MCF 10A (cell line): ENCODE data around the gene RAF1. TPM values are rescaled to one million over a fixed set of nuclear protein-coding genes. Genes with fewer than 3 reads are reported as not detected.

Experiments used
- BruUV-seq: library from RNA; stranded (reverse); fragments of 400-500 nt; replicated peaks from 2 replicates; lab custom pipeline; 2021; lab: Mats Ljungman, UMichigan
- CTCF ChIA-PET: fragments of 300-600 bp; sonication (Branson Sonifier 250); formaldehyde crosslinking; extraction: SDS; loops from one replicate; lab custom pipeline; 2021; ENCODE audit warnings: antibody characterized with exemption, inconsistent platforms; lab: Yijun Ruan, JAX
- POLR2A ChIA-PET: fragments of 300-600, 350-650 bp; sonication (Branson Sonifier 250); formaldehyde crosslinking; extraction: SDS; loops from one replicate; lab custom pipeline; 2020; ENCODE audit warnings: antibody characterized with exemption, inconsistent platforms; lab: Yijun Ruan, JAX
- DNase-seq: peaks from one replicate; pipeline ENCODE4 v3.0.0-alpha.2; 2018; ENCODE audit not compliant: unreplicated experiment
- H3K27ac Mint-ChIP-seq: one replicate; pipeline ENCODE4 v1.8.0; 2022; ENCODE audit warnings: mild to moderate bottlenecking, low read depth, mixed read lengths; ENCODE audit not compliant: unreplicated experiment
- H3K27me3 Mint-ChIP-seq: one replicate; pipeline ENCODE4 v1.8.0; 2022; ENCODE audit warnings: mixed read lengths; ENCODE audit not compliant: insufficient read depth, unreplicated experiment
- H3K36me3 Mint-ChIP-seq: one replicate; pipeline ENCODE4 v1.8.0; 2022; ENCODE audit warnings: mild to moderate bottlenecking, moderate library complexity, mixed read lengths; ENCODE audit not compliant: insufficient read depth, unreplicated experiment
- H3K4me1 Mint-ChIP-seq: one replicate; pipeline ENCODE4 v1.8.0; 2022; ENCODE audit warnings: mixed read lengths; ENCODE audit not compliant: insufficient read depth, unreplicated experiment
- H3K4me3 Mint-ChIP-seq: one replicate; pipeline ENCODE4 v1.8.0; 2022; ENCODE audit warnings: mild to moderate bottlenecking, moderate library complexity, mixed read lengths; ENCODE audit not compliant: unreplicated experiment
- H3K9me3 Mint-ChIP-seq: one replicate; pipeline ENCODE4 v1.8.0; 2022; ENCODE audit warnings: mixed read lengths; ENCODE audit not compliant: unreplicated experiment
- intact Hi-C: fragments of 100-400 bp; cut with micrococcal nuclease; formaldehyde crosslinking; loops from 2 replicates; pipeline ENCODE4 v1.14.1; 2022
- total RNA-seq: library from RNA; stranded (reverse); gene quantifications from 2 replicates; pipeline ENCODE4 v1.2.3, GENCODE V29; 2022
- TF ChIP-seq, protein P1 (sequence below): fragments of 200-600 bp; IDR thresholded peaks from one replicate; pipeline ENCODE4 v1.8.0; 2022; ENCODE audit warnings: antibody characterized with exemption, mild to moderate bottlenecking; ENCODE audit not compliant: unreplicated experiment

The RAF1 gene
- total RNA-seq, 1 experiment from 2014 or later, result 76.8 TPM

DNA sequence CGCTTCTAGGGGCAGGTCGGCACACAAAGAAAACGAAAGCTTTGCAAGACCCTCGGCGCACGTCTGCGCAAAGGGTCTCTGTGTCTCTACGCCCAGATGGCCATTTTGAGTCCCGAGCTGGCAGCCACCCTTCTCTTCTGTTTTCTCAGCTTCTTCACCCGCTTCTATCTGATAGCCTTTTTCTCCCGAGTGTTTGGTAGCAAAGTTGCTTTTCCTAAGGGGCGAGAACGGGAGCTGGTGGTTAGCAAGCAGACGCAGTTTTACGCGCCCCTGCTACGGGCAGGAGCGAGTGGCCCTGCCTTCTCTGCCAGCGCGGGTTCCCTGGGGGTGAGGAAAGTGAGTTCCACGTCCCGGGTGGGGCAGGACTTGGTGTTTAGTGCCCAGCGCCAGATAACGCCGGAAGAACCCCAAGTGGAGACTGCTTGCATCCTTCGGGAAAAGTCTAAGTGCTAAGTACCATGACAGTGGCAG lies 110.0 kb downstream of the RAF1 start:
- Mint-ChIP-seq H3K27ac (peak overlapping the region; percentile 54), H3K27me3 (no peaks in the 10 kb centered on the region), H3K9me3 (no peaks in the 10 kb centered on the region), H3K4me1 (peaks cover 15% of the 10 kb centered on the region), H3K36me3 (no peaks in the 10 kb centered on the region), H3K4me3 (peak overlapping the region; percentile 67)
- no peak for DNase-seq
- TF ChIP-seq, protein P1, sequence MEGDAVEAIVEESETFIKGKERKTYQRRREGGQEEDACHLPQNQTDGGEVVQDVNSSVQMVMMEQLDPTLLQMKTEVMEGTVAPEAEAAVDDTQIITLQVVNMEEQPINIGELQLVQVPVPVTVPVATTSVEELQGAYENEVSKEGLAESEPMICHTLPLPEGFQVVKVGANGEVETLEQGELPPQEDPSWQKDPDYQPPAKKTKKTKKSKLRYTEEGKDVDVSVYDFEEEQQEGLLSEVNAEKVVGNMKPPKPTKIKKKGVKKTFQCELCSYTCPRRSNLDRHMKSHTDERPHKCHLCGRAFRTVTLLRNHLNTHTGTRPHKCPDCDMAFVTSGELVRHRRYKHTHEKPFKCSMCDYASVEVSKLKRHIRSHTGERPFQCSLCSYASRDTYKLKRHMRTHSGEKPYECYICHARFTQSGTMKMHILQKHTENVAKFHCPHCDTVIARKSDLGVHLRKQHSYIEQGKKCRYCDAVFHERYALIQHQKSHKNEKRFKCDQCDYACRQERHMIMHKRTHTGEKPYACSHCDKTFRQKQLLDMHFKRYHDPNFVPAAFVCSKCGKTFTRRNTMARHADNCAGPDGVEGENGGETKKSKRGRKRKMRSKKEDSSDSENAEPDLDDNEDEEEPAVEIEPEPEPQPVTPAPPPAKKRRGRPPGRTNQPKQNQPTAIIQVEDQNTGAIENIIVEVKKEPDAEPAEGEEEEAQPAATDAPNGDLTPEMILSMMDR, result no peak
- ChIA-PET CTCF (interaction anchor here (0.5 to 1.2 kb wide), 4 partner anchors 9 to 282 kb away, joined by 3 to 7 read pairs (median 3); partner anchors contain the start of gene MKRN2OS), POLR2A (interaction anchor here (0.6 to 6.7 kb wide), 9 partner anchors 9 to 338 kb away, joined by 3 to 77 read pairs (median 3); partner anchors contain the start of genes MKRN2OS and TSEN2)
- intact Hi-C loops, result no loop called here
- BruUV-seq, result no TSS peak

DNA sequence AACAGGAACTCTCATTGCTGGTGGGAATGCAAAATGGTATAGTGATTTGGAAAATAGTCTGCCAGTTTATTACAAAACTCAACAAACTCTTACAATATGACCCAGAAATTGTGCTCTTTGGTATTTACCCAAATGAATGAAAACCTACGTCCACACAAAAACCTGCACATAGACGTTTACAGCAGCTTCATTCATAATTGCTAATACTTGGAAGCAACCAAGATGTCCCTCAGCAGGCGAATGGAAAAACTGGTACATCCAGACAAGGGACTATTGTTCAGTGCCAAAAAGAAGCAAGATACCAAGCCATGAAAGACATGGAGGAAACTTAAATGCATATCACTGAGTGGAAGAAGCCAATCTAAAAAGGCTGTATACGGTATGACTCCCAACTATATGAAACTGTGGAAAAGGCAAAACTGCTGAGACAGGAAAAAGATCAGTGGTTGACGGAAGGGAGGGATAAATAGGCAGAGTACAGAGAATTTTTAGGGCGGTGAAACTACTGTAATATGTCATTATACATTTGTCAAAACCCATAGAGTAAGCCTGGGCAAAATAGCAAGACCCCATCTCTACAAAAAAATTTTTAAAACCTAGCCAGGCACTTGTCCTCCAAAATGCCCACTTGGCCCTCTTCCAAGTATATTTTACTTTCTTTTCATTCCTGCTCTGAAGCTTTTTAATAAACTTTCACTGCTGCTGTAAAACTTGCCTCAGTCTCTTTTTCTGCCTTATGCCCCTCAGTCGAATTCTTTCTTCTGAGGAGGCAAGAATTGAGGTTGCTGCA lies 113.8 kb downstream of the RAF1 start:
- intact Hi-C loops, result no loop called here
- Mint-ChIP-seq H3K9me3 (no peaks in the 10 kb centered on the region), H3K4me3 (no peak overlapping the region), H3K36me3 (peaks cover 6% of the 10 kb centered on the region), H3K27me3 (no peaks in the 10 kb centered on the region), H3K4me1 (peaks cover 13% of the 10 kb centered on the region), H3K27ac (no peak overlapping the region)
- ChIA-PET POLR2A (no interaction called here), CTCF (no interaction called here)
- no TSS peak for BruUV-seq
- no peak for DNase-seq
- TF ChIP-seq, protein P1, result no peak

DNA sequence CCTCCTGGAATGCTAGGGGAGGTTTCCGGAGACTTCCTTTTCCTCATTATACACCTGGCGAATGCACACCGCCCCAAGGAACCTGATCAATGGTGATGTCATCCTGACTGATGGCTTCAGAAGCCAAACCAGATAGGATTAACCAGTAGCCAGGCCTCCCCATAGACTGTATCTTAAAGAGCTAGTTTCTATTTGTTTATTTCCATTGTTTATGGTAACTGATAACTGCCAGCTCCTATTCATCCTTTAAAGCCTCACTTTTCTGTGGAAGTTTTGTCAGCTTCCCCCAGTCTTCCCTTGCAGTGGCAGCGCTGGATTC lies 118.5 kb downstream of the RAF1 start, which contains the start of gene MKRN2OS:
Gene MKRN2OS, minus strand, starts transcription at position 27 of the 319 bp plus-strand sequence. CDS start 35 bp downstream, outside the sequence.
- intact Hi-C loops, result no loop called here
- ChIA-PET CTCF (interaction anchor here (0.6 to 2.1 kb wide), 11 partner anchors 8 to 410 kb away, joined by 3 to 11 read pairs (median 3); no protein-coding TSS in a partner anchor), POLR2A (interaction anchor here (0.9 to 5.1 kb wide), 15 partner anchors 11 to 350 kb away, joined by 3 to 77 read pairs (median 5); partner anchors contain the start of genes MKRN2, RAF1, RPL32 and TSEN2)
- Mint-ChIP-seq H3K27me3 (no peaks in the 10 kb centered on the region), H3K9me3 (no peaks in the 10 kb centered on the region), H3K36me3 (peaks cover 27% of the 10 kb centered on the region), H3K4me1 (peaks cover 7% of the 10 kb centered on the region), H3K27ac (peak within 1 kb of the TSS; percentile 64), H3K4me3 (peak within 1 kb of the TSS; percentile 73)
- DNase-seq, result peak; percentile 86
- BruUV-seq, result no TSS peak
- TF ChIP-seq, protein P1, result no peak
